RWPE1 (cell line): ENCODE measurements around the gene PXT1.

Source experiments
- CTCF ChIA-PET: fragments of 350-600 bp; sonication (Branson Sonifier 250); formaldehyde crosslinking; extraction: SDS; loops from one replicate; lab custom pipeline; 2021; lab: Yijun Ruan, JAX
- POLR2A ChIA-PET: fragments of 400-600 bp; formaldehyde crosslinking; extraction: SDS; loops from one replicate; lab custom pipeline; 2020; ENCODE audit warnings: antibody characterized with exemption; ENCODE audit not compliant: low non-redundant PET; lab: Yijun Ruan, JAX
- DNase-seq: peaks from one replicate; pipeline ENCODE4 v3.0.0; 2012; ENCODE audit warnings: low spot score
- H3K27ac ChIP-seq: fragments of 450-650 bp; 2 replicates; pipeline ENCODE4 v1.5.1; 2017
- TF ChIP-seq, protein P1 (sequence below): fragments of 450-650 bp; conservative IDR thresholded peaks from 2 replicates; pipeline ENCODE4 v1.5.1; 2017; ENCODE audit warnings: low read depth, mild to moderate bottlenecking

The PXT1 gene, protein sequence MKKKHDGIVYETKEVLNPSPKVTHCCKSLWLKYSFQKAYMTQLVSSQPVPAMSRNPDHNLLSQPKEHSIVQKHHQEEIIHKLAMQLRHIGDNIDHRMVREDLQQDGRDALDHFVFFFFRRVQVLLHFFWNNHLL

DNA sequence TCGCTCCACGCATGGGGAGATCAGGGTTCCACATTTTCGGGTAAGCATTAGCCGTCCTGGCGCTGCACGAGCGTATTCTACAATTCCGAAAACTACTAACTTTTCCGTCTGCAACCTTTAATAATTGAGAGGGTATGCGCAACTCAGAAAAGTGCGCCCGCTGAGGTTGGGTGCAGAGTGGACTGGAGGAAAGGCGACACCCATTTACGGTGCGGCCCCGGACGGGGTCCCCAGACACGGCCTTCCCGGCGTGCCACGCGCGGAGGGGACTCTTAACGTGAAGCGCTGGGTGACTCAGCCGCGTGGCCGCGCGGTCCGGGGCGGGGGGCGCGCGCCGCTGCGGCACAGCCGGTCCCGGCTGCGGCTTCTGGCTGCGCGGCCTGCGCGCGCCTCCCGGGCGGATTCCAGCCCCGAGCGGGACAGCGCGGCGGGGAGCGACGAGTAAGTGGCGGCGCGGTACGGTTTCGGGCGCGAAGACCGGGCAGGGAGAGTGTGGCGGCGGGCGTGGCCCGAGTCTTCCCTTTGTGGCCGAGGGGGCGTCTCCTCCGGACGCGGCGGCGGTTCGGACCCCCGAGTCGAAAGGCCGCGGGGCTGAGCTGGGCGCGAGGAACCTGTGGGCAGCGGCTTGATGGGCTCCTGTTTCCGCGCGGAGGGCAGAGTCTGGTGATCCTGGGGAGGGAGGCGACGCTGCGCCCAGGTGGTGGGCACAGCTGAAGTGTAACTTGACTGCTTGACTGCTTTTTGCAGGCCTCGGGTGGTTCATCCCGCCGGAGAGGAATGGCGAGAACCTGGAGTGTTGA, at the start of gene PXT1, which contains the start of gene KCTD20:
Gene PXT1, minus strand, starts transcription at position 184 of the 800 bp plus-strand sequence. CDS start 16,772 bp downstream, outside the sequence.
Gene KCTD20, plus strand, starts transcription at position 330 of the 800 bp plus-strand sequence. CDS start 27,098 bp downstream, outside the sequence.
- ChIA-PET POLR2A (interaction anchor here (1.1 kb wide), 1 partner anchor 19 kb away, joined by 3 read pairs; no protein-coding TSS in a partner anchor), CTCF (no interaction called here)
- TF ChIP-seq, protein P1, sequence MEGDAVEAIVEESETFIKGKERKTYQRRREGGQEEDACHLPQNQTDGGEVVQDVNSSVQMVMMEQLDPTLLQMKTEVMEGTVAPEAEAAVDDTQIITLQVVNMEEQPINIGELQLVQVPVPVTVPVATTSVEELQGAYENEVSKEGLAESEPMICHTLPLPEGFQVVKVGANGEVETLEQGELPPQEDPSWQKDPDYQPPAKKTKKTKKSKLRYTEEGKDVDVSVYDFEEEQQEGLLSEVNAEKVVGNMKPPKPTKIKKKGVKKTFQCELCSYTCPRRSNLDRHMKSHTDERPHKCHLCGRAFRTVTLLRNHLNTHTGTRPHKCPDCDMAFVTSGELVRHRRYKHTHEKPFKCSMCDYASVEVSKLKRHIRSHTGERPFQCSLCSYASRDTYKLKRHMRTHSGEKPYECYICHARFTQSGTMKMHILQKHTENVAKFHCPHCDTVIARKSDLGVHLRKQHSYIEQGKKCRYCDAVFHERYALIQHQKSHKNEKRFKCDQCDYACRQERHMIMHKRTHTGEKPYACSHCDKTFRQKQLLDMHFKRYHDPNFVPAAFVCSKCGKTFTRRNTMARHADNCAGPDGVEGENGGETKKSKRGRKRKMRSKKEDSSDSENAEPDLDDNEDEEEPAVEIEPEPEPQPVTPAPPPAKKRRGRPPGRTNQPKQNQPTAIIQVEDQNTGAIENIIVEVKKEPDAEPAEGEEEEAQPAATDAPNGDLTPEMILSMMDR: no peak
- peak within 1 kb of the TSS; percentile 94 for H3K27ac ChIP-seq
- peak; percentile 79 for DNase-seq

DNA sequence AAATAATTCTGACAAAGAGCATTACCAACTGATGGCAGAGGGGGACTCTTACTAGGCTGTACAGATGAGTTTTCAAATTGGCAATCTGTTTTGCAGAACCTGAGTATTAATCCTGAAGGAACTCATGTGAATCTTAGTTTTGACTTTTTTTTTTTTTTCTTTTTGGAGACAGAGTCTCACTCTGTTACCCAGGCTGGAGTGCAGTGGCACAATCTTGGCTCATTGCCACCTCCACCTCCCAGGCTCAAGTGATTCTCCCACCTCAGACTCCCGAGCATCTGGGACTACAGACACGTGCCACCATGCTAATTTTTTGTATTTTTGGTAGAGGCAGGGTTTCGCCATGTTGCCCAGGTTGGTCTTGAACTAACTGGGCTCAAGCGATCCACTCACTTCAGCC, 49.4 kb upstream of the PXT1 start:
- CTCF ChIA-PET: no interaction called here
- POLR2A ChIA-PET: no interaction called here

DNA sequence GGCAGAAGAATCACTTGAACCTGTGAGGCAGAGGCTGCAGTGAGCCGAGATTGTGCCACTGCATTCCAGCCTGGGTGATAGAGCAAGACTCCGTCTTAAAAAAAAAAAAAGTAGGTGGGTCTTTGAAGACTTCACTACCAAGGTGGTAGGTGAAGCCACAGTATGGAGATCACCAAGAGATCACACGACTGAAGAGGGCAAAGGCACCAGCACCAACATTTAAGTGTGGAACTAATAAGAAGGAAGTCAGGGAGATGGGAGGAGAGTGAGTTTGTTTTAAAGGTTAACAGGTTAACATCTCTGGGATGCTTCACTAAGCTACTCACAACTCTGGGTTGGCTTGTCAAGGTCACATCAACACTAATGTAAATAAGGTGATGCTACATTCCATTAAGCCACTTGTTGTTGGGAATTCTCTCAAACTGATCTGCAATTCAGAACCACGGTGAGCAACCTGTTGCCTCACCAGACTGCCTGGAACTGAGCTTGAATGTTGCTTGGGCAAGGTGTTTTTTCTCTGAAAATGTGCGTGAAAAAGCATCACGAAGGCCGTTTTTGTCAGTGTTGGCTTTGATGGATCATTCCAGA, 48.8 kb upstream of the PXT1 start:
- TF ChIP-seq, protein P1: no peak
- CTCF ChIA-PET: no interaction called here
- no peak overlapping the region for H3K27ac ChIP-seq
- no peak for DNase-seq
- POLR2A ChIA-PET: no interaction called here

More for the DNA sequence above, 49.4 kb upstream of the PXT1 start:
- H3K27ac ChIP-seq: no peak overlapping the region
- TF ChIP-seq, protein P1: no peak
- no peak for DNase-seq

DNA sequence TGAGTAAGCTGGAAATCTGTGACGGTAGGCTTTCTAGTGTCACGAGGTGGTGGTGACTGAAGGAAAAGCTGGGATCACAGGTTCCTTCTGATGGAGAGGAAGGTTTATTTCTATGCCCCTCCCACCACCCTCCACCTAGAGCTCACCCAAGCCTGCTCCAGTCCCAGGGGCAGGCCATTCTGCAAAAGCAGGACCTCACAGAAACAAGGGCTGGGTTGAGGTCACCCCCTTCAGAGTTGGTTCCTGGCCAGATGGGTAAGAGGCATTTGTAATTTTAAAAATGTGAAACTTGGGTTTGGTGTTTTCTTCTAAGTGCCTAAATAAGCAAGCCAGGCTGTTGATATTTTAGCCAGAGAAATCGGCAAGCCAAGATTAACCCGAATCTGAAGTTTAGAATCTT, 46.8 kb upstream of the PXT1 start:
- DNase-seq: no peak
- no peak overlapping the region for H3K27ac ChIP-seq
- TF ChIP-seq, protein P1: no peak
- ChIA-PET CTCF (no interaction called here), POLR2A (interaction anchor here (0.6 kb wide), 1 partner anchor 26 kb away, joined by 4 read pairs; no protein-coding TSS in a partner anchor)

DNA sequence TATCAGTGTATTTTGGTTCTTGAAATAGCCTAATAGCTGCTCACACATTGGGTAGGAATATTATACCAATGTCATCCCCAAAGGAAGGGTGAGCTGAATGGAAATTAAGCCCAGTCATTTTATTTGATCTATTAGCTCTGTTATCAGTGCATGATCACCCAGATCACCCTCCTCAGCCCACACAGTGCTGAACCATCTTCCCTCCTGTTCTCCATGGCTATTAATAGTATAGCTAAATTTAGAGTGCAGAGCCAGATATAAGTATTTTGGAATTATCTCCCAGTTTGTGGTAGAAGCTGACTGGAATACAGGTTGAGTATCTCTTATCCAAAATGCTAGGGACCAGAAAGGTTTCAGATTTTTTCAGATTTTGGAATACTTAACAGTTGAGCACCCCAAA, 45.6 kb upstream of the PXT1 start:
- H3K27ac ChIP-seq: no peak overlapping the region
- ChIA-PET CTCF (no interaction called here), POLR2A (no interaction called here)
- TF ChIP-seq, protein P1: no peak
- DNase-seq: no peak

DNA sequence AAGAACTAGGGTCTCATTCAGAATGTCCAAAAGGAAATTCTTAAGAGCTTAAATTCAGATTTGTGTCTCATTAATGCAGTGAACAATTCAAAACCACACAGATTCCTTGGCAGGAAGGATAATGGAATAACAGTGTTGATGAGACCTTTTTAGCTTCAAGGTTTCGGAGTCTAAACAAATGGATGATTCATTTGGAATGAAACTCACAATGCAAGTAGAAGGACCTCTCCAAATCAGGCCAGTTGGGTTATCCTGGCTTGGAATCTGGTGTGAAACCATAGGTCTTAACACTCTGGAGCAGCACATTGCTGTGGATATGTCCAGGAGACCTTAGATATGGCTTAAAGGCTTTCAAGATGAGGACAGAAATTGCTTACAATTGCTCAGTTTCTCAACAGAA, 45.0 kb upstream of the PXT1 start:
- no peak for DNase-seq
- H3K27ac ChIP-seq: no peak overlapping the region
- CTCF ChIA-PET: no interaction called here
- TF ChIP-seq, protein P1: no peak
- POLR2A ChIA-PET: no interaction called here
